Psoas muscle (tissue), 8 donors: ENCODE measurements around the gene SHISA5. TPM values are rescaled to one million over a fixed set of nuclear protein-coding genes. Genes with fewer than 3 reads are reported as not detected.
"Not testable (repeated sequence)": the region's sequence is repeated elsewhere in the genome, so short reads cannot be mapped to it uniquely, and the experiment has no call there.

Experiments used
- ATAC-seq, 4 donors: fragments of 200-7000 bp; cut with Tn5 transposase; one replicate each; pipeline ENCODE4 v1.9.1; 2020; ENCODE audit warnings: moderate library complexity in 3 of 4, mild to moderate bottlenecking in 2 of 4
- DNase-seq, 2 donors: peaks; one replicate each; pipeline ENCODE4 v3.0.0-alpha.2; 2020
- H3K27ac ChIP-seq: fragments of 200-600 bp; one replicate; pipeline ENCODE4 v1.8.0; 2022
- H3K27me3 ChIP-seq, 3 donors: fragments of 200-600 bp in 1 of 3; one replicate each; pipeline versions ENCODE4 v1.6.1 to v1.8.0; 2013 to 2022; ENCODE audit warnings: low read length in 2 of 3, mild to moderate bottlenecking in 2 of 3, moderate library complexity in 1 of 3; ENCODE audit not compliant: insufficient read depth in 3 of 3
- H3K36me3 ChIP-seq, 2 donors: fragments of 200-600 bp in 1 of 2; one replicate each; pipeline versions ENCODE4 v1.6.1 to v1.8.0; 2013 to 2022; ENCODE audit warnings: low read depth in 1 of 2, mild to moderate bottlenecking in 1 of 2, moderate library complexity in 1 of 2; ENCODE audit not compliant: insufficient read depth in 1 of 2
- H3K4me1 ChIP-seq: fragments of 200-600 bp; one replicate; pipeline ENCODE4 v1.8.0; 2022
- H3K4me3 ChIP-seq: fragments of 200-600 bp; one replicate; pipeline ENCODE4 v1.8.0; 2022; ENCODE audit warnings: mild to moderate bottlenecking
- H3K9me3 ChIP-seq: fragments of 200-600 bp; one replicate; pipeline ENCODE4 v1.8.0; 2022
- CTCF ChIP-seq: fragments of 200-600 bp; IDR thresholded peaks from one replicate; pipeline ENCODE4 v1.8.0; 2022; ENCODE audit warnings: antibody characterized with exemption
- WGBS, 3 donors: extraction: QIAGEN DNeasy Blood & Tissue Kit; methylation state at CpG; one replicate each; pipeline versions ENCODE4 v1.1.6 to v1.1.7; 2013; 5-methylcytosine and 5-hydroxymethylcytosine counted together
- intact Hi-C, 2 donors: fragments of 100-400 bp; cut with DNase I; formaldehyde crosslinking; loops; one replicate each; pipeline versions ENCODE4 v1.11.0 to v1.14.2; 2022
- polyA plus RNA-seq, 3 donors: library from polyadenylated mRNA; stranded (reverse); fragments of 200-250 nt; gene quantifications; one replicate each; pipeline ENCODE4 v1.2.3, GENCODE V29; 2013
- total RNA-seq, 4 donors: library from RNA; stranded (reverse); fragmentation: NEBNext Ultra II Directional in 2 of 4; extraction: Animal tissue kit (Norgen Biotek cat#: 25700) in 2 of 4; gene quantifications; one replicate each; pipeline versions ENCODE4 v1.2.1 to v1.2.4, GENCODE V29; 2021 to 2023
- donor health status: healthy with polysubstance abuse.
- donor health status: DM: no; HTN: no; CAD: no; lungs with moderate emphysema.
- donor health status: Bipolar disorder and iron deficiency.
- donor health status: healthy.
- donor health status: DM: yes; HTN: yes; CAD: no.
- donor health status: DM: no; HTN: no; CAD: no.
- donor health status: DM: no; HTN: no; CAD: no.
- donor health status: DM: yes; HTN: yes; CAD: no.

SHISA5 gene
- total and polyA plus RNA-seq, 7 donors: 16.9 to 34.7 (median 24.3) TPM

GRCh38 chr3:48532977-48533337 is 29.0 kb upstream of the SHISA5 start:
- intact Hi-C loops: no loop called here
- ATAC-seq (no peak), DNase-seq (no peak)
- no peak overlapping the region for H3K27ac ChIP-seq
- H3K4me1 ChIP-seq: no peaks in the 10 kb centered on the region
- 88 to 93% (median 93%) methylated on average over 2 of the region's 2 CpGs for WGBS, 3 donors
- H3K27me3 ChIP-seq: no peaks in the 10 kb centered on the region
- TF ChIP-seq CTCF: no peak
- no peaks in the 10 kb centered on the region for H3K9me3 ChIP-seq
- no peak overlapping the region for H3K4me3 ChIP-seq
- H3K36me3 ChIP-seq: peaks cover 0 to 46% of the 10 kb centered on the region in 2 donors

GRCh38 chr3:48532271-48532976 is 28.4 kb upstream of the SHISA5 start:
- 86 to 89% (median 87%) methylated on average over 6 of the region's 6 CpGs for WGBS, 3 donors

GRCh38 chr3:48530701-48531100 is 26.7 kb upstream of the SHISA5 start:
- H3K27ac ChIP-seq, H3K4me3 ChIP-seq, H3K4me1 ChIP-seq, H3K27me3 ChIP-seq, intact Hi-C loops, ATAC-seq, H3K9me3 ChIP-seq, DNase-seq: not testable (repeated sequence)
- peaks cover 0 to 32% of the 10 kb centered on the region in 2 donors for H3K36me3 ChIP-seq
- 95 to 98% (median 96%) methylated on average over 4 of the region's 4 CpGs for WGBS, 3 donors

More at GRCh38 chr3:48532271-48532976, 28.4 kb upstream of the SHISA5 start:
- Histone ChIP-seq H3K9me3 (no peaks in the 10 kb centered on the region), H3K4me1 (no peaks in the 10 kb centered on the region), H3K27ac (no peak overlapping the region), H3K4me3 (no peak overlapping the region), H3K36me3 (peaks cover 0 to 41% of the 10 kb centered on the region in 2 donors), H3K27me3 (no peaks in the 10 kb centered on the region)
- TF ChIP-seq CTCF: no peak
- intact Hi-C loops: no loop called here
- ATAC-seq (no peak), DNase-seq (no peak)

- H3K27me3 ChIP-seq: no peaks in the 10 kb centered on the region
- no peaks in the 10 kb centered on the region for H3K9me3 ChIP-seq
- no peak overlapping the region for H3K27ac ChIP-seq
- H3K36me3 ChIP-seq: peaks cover 0 to 14% of the 10 kb centered on the region in 2 donors
- DNase-seq (no peak), ATAC-seq (no peak)
- no peak for TF ChIP-seq CTCF
- H3K4me3 ChIP-seq: no peak overlapping the region
- 88 to 95% (median 93%) methylated on average over 3 of the region's 3 CpGs for WGBS, 3 donors
- no peaks in the 10 kb centered on the region for H3K4me1 ChIP-seq
- intact Hi-C loops: no loop called here
Measured at GRCh38 chr3:48528754-48529153, 24.8 kb upstream of the SHISA5 start.

- Histone ChIP-seq H3K4me3 (no peak overlapping the region), H3K27ac (no peak overlapping the region), H3K27me3 (no peaks in the 10 kb centered on the region), H3K4me1 (no peaks in the 10 kb centered on the region), H3K36me3 (peaks cover 0 to 7% of the 10 kb centered on the region in 2 donors), H3K9me3 (no peaks in the 10 kb centered on the region)
- DNase-seq: no peak
- TF ChIP-seq CTCF: no peak
- intact Hi-C loops: no loop called here
- WGBS, 3 donors: 92 to 96% (median 93%) methylated on average over 9 of the region's 9 CpGs
- ATAC-seq: no peak
Measured at GRCh38 chr3:48528048-48528447, 24.1 kb upstream of the SHISA5 start.
